GM12891 (cell line): ENCODE measurements around the gene NAV2.

ENCODE experiments used
- POLR2A ChIP-seq: IDR thresholded peaks from 2 replicates; pipeline ENCODE4 v1.6.1; 2011; ENCODE audit warnings: low read depth, low read length, control low read depth
- POLR2AphosphoS5 ChIP-seq: IDR thresholded peaks from 2 replicates; pipeline ENCODE4 v1.6.1; 2011; ENCODE audit warnings: low read depth, low read length, control low read depth
- TAF1 ChIP-seq: IDR thresholded peaks from 2 replicates; pipeline ENCODE4 v1.6.1; 2011; ENCODE audit warnings: low read depth, low read length, control low read depth

DNA sequence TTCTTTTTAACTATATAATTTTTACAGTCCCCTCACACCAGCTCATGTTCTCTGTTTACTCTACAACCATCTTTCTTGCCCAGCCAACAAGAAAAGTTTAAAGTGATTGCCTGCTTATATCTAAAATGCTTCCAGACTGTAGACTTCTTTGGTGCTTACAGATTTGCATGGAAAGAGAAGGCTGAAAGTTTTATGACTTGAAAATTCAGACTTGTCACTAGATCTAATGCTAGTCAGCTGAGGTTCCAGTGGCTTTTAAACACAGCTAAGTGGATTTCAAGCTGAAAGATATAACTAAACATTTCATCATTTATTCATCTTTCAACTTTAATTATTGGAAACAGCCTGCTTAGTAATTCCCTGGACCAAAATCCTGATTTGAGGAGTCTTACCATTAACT is 178.4 kb downstream of the NAV2 start:
- TF ChIP-seq POLR2A (no peak), TAF1 (no peak), POLR2AphosphoS5 (no peak)
